ENCODE results near the gene SEL1L2. TPM values are rescaled to one million over a fixed set of nuclear protein-coding genes. Genes with fewer than 3 reads are reported as not detected.

SEL1L2 gene
- total and polyA plus RNA-seq, 10 donors = 0.22 TPM; not detected in 9

DNA sequence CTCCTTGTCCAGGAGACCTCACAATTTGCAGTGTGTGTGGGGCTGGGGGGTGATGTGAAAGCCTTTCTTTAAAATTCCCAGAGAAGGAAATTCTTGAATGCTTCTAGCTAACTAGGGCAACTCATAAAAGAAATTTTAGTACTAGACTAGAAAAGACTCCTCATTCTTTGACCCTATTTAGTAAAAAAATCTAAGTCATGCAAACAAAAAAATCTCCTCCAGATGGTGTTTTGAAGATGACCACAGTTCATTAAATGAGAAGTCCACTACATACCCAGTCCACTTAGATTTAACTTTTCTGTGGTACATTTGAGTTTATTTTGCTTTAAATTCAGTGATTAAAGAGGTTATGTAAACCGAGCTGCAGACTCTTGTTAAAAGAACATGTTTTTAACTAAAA, 138.1 kb downstream of the SEL1L2 start:
- TF ChIP-seq, protein P1, sequence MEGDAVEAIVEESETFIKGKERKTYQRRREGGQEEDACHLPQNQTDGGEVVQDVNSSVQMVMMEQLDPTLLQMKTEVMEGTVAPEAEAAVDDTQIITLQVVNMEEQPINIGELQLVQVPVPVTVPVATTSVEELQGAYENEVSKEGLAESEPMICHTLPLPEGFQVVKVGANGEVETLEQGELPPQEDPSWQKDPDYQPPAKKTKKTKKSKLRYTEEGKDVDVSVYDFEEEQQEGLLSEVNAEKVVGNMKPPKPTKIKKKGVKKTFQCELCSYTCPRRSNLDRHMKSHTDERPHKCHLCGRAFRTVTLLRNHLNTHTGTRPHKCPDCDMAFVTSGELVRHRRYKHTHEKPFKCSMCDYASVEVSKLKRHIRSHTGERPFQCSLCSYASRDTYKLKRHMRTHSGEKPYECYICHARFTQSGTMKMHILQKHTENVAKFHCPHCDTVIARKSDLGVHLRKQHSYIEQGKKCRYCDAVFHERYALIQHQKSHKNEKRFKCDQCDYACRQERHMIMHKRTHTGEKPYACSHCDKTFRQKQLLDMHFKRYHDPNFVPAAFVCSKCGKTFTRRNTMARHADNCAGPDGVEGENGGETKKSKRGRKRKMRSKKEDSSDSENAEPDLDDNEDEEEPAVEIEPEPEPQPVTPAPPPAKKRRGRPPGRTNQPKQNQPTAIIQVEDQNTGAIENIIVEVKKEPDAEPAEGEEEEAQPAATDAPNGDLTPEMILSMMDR (IDR thresholded peaks at IDR 0.05 in 8 of 11, conservative IDR thresholded peaks at IDR 0.05 in 3 of 11) = no peak
- TF ChIP-seq POLR2AphosphoS5 (IDR thresholded peaks at IDR 0.05) = no peak
- TF ChIP-seq POLR2A (IDR thresholded peaks at IDR 0.05) = no peak
- Histone ChIP-seq H3K36me3 (no peaks in the 10 kb centered on the region), H3K27ac (peak overlapping the region in 2 of 8 donors; percentile 6 to 22), H3K4me1 (peaks cover 0 to 7% (median 0%) of the 10 kb centered on the region in 6 donors), H3K4me3 (no peak overlapping the region), H3K9me3 (no peaks in the 10 kb centered on the region), H3K27me3 (replicated peaks in 1 of 7) (no peaks in the 10 kb centered on the region)
- no peak for DNase-seq
- intact Hi-C loops (cut with DNase I; ENCODE audit: low total_unique reads) = no loop called here
- 50 to 70% (median 56%) methylated on average over 1 of the region's 1 CpG for WGBS, 5 donors

DNA sequence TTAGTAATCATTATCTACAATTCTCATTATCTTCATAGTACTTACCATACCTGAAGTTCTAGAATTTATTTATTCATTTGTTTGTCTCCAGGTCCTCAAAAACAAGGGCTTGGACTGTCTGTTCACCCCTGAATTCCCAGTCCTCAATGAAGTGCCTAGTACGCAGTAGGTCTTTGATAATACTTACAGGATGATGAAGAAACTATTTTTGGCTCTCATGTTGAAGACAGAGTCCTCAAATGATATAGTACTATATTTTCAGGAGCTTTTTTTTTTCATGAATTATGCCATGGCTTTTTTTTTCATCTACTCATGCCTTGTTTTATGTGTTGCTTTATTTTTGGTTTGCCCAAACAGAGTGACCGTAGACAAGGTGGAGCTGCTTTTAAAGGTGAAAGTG, 139.1 kb downstream of the SEL1L2 start:
- Histone ChIP-seq H3K27ac (no peak overlapping the region), H3K9me3 (no peaks in the 10 kb centered on the region), H3K27me3 (replicated peaks in 1 of 7) (no peaks in the 10 kb centered on the region), H3K36me3 (no peaks in the 10 kb centered on the region), H3K4me1 (no peaks in the 10 kb centered on the region), H3K4me3 (no peak overlapping the region)
- TF ChIP-seq POLR2AphosphoS5 (IDR thresholded peaks at IDR 0.05) (no peak), POLR2A (IDR thresholded peaks at IDR 0.05) (no peak)
- TF ChIP-seq, protein P1 (IDR thresholded peaks at IDR 0.05 in 8 of 11, conservative IDR thresholded peaks at IDR 0.05 in 3 of 11) = no peak
- intact Hi-C loops (cut with DNase I; ENCODE audit: low total_unique reads) = no loop called here
- no peak for DNase-seq
- 86 to 98% (median 89%) methylated on average over 2 of the region's 2 CpGs for WGBS, 5 donors

DNA sequence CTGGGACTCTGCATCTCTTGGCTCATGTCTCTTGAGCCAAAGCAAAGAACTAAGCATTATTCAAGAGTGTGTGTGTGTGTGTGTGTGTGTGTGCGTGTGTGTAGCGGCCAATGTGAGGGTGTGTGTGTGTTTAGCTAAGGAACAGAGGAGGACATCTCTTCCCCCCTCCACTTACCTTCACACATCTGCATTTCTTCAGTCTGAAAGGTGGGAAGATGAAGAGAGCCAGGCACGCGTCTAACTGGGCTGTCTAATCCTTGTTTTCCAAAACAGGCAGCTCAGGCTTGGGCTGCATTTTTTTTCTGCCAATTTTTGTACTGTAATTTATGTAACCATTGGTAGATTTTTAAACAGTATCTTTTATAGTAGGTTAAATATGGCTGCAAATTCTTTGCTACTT, 146.1 kb downstream of the SEL1L2 start:
- Histone ChIP-seq H3K9me3 (no peaks in the 10 kb centered on the region), H3K27me3 (replicated peaks in 1 of 7) (peaks cover 0 to 18% (median 0%) of the 10 kb centered on the region in 7 donors), H3K4me1 (no peaks in the 10 kb centered on the region), H3K4me3 (no peak overlapping the region), H3K36me3 (no peaks in the 10 kb centered on the region), H3K27ac (no peak overlapping the region)
- WGBS, 5 donors = 74 to 95% (median 91%) methylated on average over 4 of the region's 4 CpGs
- DNase-seq = no peak
- intact Hi-C loops (cut with DNase I; ENCODE audit: low total_unique reads) = no loop called here
- TF ChIP-seq POLR2AphosphoS5 (IDR thresholded peaks at IDR 0.05) = no peak
- TF ChIP-seq, protein P1 (IDR thresholded peaks at IDR 0.05 in 8 of 11, conservative IDR thresholded peaks at IDR 0.05 in 3 of 11) = no peak
- TF ChIP-seq POLR2A (IDR thresholded peaks at IDR 0.05) = no peak

DNA sequence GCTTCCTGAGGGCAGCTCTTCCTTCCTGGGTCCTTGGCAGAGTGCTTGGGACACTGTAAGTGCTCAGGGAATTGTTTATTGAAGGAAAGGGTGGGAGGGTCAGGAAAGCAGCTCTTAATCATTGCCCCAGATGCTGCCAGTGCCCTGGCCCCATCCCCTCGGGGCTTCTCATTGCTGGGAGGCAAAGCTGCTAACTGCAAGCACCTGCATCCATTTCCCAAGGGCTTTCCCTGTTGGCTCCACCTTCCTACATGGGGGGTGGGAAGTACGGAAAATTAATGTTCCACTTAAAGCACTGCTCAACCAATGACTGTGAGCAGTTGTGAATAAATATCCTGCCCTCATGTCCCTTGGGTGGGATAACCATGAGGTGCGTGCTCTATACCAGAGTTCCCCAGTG, 149.2 kb downstream of the SEL1L2 start:
- peaks cover 0 to 24% (median 0%) of the 10 kb centered on the region in 7 donors for H3K27me3 ChIP-seq (replicated peaks in 1 of 7)
- no peaks in the 10 kb centered on the region for H3K9me3 ChIP-seq
- no peaks in the 10 kb centered on the region for H3K36me3 ChIP-seq
- H3K4me3 ChIP-seq = no peak overlapping the region
- TF ChIP-seq, protein P1 (IDR thresholded peaks at IDR 0.05 in 8 of 11, conservative IDR thresholded peaks at IDR 0.05 in 3 of 11) = no peak
- TF ChIP-seq POLR2AphosphoS5 (IDR thresholded peaks at IDR 0.05) = no peak
- TF ChIP-seq POLR2A (IDR thresholded peaks at IDR 0.05) = no peak
- no peak for DNase-seq
- intact Hi-C loops (cut with DNase I; ENCODE audit: low total_unique reads) = no loop called here
- no peak overlapping the region for H3K27ac ChIP-seq
- no peaks in the 10 kb centered on the region for H3K4me1 ChIP-seq
- WGBS, 5 donors = 68 to 79% (median 76%) methylated on average over 2 to 3 of the region's 3 CpGs

Measured in spleen (tissue), 11 donors.